ENCODE results near the gene PPID.
"Not testable (repeated sequence)": the region's sequence is repeated elsewhere in the genome, so short reads cannot be mapped to it uniquely, and the experiment has no call there.

Gene PPID

DNA sequence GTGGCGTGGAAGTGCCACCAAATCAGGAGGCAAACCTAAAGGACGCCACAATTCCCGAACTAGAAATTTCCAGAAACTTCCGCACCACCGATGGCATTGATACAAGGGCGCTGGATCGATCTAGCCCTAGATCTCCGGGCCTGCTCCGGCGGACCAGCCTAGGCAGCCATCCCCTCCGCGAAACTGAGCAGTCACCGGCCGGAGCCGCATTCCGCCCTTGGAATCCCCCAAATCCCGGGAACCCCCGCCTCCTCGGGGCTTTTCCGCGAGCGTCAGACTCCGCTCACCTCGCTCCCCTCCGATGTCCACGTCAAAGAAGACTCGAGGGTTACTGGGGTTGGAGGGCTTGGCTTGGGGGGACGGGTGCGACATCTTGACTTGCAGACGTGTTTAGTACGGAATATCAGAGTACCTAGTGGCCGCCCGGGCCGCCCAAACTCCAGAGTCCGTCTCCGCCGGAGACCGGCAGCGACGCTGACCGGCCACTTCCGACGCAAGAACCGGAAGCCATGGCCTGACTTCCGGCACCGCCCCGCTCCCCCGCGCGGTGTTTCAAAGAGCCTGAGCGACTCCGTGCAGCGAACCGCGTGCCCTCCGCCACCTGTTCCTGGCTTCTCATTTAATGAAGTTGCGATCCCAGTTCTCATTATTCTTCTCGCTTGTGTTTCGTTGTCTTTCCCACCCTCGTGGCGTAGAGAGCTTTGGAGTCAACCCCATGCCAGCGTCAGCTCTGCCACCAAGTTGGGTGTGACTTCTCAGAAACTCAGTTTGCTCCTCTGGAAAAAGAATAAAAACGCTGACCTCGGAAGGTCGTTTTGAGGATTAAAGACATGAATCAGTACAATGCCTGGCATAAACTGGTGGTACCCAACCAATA, at the start of gene PPID:
Gene PPID (minus strand): TSS at position 480 of the 877 bp plus-strand sequence. CDS start 108 bp downstream, at position 372.
- peak; percentile 85 to 94 for DNase-seq

DNA sequence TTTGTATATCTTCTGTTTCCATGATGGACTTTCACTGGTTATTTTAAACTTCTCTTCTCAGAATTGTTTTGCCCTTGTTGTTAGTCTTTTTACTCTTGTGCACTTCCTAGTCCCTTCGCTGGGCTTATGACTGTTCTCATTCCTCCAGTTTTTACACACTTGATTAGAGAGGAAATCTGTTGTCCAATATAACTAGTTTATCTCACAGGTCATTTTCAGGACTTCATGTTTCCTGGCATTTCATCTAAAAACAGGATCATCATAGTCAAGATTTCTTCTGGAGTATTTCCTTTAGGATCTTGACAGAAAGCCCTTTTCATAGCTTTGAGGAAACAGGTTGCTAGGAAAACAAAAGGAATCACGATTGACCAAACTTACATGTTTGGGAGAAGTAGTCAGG, 48.6 kb upstream of the PPID start:
- DNase-seq: no peak

DNA sequence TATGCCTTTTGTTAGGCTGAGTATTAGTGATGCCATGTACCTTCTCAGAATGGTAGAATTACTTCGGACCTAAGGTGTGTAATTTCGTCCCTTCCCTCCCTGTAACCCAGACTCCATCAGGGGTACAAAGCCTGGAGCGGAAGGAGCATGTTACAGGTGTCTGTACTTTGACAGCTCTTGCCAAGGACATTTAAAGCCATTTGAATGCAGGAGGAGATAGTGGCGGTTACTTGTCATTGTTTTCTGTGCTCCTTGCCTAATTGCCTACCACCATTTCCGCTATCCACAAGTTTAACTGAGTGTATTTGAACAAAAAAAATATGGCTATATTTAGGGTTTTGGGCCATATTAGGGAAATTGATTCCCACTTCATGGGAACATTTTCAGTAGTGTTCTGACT, 47.5 kb upstream of the PPID start:
- peak in 1 of 2 experiments; percentile 4 for DNase-seq

DNA sequence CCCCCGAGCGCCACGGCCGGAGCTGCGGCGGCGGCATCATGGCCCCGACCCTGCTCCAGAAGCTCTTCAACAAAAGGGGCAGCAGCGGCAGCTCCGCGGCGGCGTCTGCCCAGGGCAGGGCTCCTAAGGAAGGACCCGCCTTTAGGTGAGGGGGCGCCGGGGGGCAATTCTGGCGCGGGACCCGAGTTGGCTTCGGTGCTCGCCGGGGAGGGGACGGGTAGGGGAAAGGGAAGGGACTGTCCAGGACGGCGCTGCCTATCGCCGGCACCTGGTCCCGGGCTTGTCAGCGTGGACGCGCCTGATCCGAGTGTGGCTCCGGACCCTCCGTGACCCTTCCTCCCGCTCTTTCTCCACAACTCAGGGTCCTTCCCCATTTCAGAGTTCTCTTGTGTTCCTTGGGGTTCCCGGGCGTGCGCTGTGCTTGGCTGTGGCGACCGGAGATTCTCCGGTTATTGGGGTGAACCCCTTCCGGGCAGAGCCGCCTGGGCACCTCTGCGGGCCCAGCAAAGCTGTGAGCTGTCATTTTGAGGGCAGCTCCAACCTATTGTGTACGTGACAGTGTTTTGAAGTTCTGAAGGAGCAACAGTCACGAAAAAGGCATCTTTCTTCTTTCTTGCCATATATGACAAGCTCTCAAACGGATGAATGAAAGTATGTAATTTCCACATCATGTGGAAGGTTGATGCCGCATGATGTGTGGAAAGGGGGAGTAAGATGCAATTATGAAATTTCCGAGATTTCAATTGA, 46.2 kb upstream of the PPID start:
- peak in 1 of 2 experiments; percentile 70 for DNase-seq

DNA sequence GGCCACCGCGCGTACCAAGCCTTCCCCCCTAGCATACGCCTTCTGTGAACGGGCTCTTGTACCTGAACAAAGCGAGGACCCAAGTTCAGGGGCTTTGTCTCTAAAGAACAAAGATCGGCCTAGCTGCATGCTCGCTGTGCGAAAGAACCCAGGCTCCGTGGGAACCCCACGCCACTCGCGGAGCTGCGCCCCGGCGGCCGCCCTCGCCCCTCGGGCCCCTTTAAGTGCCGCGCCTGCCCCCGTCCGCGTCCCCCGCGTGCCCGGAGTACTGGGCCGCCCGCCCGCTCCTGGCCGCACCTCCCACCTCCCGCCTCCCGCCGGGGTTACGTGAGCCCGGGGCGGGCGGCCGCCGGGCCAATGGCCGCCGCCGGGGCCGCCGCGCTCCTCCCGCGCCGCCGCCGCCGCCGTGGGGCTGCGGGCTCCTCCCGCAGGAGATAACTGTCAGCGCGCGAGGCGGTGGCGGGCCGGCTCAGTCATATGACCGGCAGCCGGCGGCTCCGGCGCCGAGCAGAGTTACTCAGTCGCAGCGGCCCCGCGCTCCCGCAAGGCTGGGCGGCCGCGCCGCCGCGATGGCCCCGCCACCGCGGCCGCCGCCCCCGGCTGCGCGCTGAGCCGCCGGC, 45.5 kb upstream of the PPID start, which contains the start of gene FNIP2:
Gene FNIP2 (plus strand): TSS at position 472 of the 620 bp plus-strand sequence. CDS start 187 bp downstream, outside the sequence.
- DNase-seq: peak; percentile 44 to 86

DNA sequence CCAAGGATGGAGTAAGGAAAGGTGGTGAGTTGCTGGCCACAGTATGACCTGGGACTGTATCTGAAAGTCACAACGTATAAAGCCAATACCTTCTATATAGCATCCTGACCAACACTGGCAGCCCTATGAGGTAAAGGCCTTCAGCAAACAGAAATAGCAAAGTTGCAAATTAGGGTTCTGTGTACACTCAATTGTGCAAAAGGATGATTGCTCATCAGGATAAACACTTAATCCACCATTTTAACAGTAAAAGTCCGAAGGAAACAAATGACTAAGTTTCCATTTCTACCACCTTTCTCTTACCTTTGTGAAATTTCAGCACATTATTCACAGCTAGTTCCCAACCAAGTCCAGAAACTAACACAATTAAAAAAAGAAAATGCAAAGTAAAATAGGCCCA, 44.3 kb upstream of the PPID start:
- peak in 1 of 2 experiments; percentile 56 for DNase-seq

DNA sequence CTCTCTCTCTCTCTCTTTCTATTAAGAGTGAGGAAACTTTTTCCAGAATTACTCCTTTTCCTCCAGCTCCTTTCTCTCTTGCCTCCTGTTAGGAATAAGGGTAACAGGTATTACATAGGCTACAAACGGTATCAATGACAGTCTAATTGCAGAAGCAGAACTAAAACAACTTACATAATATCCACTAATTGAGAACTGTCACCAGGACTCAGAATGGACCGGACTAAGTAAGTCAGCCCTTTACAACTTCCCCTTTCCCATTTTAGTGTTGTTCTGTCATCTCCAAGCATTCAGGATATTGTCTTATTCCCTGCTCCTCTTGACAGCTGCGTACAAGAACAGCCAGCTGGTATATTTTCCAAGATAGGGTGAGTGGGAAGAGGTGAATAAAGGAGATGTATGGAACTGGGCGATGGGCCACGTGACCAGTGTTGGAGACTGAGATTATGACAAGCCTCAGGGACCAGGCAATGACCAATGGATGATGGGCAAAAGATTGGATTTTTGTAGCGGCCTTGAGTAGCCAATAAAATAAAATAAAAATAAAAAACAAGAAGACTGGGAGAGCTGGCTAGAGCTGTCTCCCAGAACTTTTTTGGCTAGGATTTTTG, 43.3 kb upstream of the PPID start:
- no peak for DNase-seq

DNA sequence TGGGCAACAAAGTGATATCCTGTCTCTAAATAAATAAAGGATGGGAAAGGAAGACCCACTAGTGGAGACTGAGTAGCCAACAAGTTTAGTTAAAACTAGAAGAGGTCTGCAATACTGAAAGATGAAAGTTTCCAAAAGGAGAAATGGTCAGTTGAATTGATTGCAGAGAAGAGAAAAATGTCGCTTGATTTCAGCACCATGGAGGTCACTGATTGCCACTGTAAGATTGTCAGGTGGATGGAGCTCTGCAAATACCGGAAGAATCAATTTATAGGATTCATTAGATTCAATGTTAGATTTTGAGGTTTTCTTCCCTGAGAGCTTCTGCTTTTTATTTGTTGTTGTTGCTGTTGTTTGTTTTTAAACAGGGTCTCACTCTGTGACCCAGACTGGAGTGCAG, 40.3 kb upstream of the PPID start:
- no peak for DNase-seq

DNA sequence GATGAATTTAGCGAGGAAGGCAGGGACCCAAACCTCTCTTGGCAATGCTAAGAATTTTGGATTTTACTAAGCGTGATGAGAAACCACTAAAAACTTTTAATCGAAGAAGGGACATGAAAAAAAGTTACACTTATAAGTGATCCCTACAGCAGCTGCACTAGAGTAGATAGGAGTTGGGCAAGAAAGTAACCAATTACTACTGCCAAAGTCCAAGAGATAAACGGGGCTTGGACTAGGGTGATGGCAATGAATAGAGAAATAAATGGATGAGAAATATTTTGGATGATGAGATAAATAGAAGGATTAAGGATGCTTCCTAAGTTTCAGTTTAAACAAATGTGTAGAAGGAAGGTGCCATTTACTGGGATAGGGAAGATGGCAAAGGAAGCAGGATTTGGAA, 39.4 kb upstream of the PPID start:
- DNase-seq: no peak

DNA sequence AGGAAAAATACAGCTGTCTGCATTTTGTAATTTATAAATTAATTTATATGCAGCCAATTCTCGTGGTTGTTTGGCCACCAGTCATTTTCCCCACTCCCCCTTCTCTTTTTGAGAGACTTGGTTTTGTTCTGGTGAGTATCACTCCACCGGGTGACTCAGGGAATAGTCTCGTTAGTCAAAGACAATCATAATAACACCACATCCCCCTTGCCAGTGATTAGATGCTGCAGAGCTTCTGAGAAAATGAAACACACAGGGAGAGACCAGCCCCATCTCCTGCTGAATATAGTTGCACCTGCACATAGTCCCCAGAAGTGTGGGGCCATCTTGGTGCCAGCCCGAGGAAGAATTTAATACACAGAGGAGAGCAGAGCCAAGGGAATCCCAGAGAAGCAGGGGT, 37.7 kb upstream of the PPID start:
- no peak for DNase-seq

DNA sequence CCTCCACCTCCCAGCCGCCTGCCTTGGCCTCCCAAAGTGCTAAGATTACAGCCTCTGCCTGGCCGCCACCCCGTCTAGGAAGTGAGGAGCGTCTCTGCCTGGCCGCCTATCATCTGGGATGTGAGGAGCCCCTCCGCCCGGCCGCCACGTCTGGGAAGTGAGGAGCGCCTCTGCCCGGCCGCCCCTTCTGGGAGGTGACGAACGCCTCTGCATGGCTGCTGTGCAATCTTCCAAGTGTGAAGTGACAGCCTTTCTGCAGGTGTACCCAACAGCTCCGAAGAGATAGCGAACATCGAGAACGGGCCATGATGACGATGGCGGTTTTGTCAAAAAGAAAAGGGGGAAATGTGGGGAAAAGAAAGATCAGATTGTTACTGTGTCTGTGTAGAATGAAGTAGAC, 36.3 kb upstream of the PPID start:
- DNase-seq: not testable (repeated sequence)

DNA sequence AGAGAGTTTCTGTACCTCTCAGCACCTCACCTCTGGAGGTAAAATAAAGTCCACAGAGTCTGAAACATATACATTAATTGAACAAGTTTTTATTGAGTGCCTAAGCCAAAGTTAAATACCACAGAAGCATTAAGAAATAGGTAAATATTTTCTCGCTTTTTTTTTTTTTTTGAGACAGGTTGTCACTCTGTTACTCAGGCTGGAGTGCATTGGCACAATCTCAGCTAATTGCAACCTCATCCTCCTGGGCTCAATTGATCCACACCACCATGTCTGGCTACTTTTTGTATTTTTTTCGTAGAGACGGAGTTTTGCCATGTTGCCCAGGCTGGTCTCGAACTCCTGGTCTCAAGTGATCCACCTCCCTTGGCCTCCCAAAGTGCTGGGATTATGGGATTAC, 35.5 kb upstream of the PPID start:
- no peak for DNase-seq

DNA sequence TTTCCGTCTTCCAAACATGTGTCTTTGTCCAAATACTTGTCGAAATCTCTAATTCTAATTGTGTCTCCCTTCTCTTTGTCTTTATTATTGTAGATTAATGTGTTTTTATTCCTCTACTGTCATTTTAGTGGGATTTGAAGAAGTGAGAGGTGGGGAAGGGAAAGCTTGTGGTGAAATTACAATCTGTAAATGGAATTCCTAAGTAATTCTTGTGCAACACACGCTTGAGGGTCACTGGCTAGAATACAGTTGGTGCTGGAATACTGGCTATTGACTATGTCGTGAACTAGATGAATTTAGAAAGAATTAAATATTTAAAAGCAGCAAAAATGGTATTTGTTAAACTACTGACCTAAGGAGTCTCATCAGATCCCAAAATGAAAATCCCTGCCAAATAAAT, 34.9 kb upstream of the PPID start:
- no peak for DNase-seq

DNA sequence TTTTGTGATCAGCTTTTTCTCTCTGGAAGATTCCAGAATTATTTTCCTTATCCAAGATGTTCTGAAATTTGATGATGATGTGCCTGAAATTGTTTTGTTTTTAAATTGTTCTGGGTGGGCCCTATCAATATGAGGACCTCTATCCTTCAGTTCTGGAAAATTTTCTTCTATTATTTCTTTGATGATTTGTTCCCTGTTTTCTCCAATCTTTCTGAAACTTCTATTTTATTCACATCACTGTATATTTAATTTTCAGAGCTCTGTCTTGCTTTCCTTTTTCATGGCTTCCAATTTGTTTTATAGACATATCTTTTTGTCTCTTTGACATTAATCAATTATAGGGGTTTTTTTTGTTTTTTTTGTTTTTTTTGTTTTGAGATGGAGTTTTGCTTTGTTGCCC, 33.4 kb upstream of the PPID start:
- DNase-seq: no peak

DNA sequence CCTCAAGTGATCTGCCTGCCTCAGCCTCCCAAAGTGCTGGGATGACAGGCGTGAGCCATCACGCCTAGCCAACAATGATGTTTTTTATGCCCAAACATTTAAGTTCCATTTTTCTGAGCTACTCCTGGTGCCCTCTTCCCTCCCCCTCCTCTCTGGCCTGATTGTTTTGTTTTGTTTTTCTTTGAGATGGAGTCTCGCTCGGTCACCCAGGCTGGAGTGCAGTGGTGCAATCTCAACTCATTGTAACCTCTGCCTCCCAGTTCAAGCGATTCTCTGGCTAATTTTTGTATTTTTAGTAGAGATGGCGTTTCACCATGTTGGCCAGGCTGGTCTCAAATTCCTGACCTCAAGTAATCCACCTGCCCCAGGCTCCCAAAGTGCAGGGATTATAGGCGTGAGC, 32.6 kb upstream of the PPID start:
- DNase-seq: not testable (repeated sequence)

DNA sequence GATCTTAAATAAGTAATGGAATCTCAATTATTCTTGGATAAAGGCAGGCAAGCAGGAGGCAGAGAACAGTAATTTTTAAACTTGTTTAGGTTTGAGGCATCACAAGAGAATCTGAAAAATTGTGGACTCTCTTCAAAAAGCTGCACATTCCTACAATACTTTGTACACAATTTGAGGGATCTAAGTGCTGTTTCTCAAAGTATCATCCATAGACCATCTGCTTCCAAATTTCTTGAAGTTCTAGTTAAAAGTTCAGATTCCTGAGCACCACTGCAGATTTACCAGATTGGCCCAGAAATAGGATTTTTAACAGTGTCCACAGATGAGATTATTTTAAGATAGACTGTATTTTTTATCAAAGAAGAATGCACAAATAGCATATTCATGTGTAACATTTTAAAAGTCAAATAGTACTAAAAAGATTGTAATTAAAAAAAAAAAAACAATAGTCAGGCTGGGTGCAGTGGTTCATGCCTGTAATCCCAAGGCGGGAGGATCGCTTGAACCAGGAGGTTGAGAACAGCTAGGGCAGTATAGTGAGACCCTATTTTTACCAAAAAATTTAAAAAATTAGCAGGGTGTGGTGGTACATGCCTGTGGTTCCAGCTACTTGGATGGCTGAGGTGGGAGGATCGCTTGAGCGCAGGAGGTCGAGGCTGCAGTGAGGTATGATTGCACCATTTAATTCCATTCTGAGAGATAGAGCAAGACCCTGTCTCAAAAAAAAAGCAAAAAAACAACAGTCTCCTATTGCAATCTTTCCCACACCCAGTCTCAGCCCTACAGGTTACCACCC, 31.4 kb upstream of the PPID start:
- DNase-seq: no peak

DNA sequence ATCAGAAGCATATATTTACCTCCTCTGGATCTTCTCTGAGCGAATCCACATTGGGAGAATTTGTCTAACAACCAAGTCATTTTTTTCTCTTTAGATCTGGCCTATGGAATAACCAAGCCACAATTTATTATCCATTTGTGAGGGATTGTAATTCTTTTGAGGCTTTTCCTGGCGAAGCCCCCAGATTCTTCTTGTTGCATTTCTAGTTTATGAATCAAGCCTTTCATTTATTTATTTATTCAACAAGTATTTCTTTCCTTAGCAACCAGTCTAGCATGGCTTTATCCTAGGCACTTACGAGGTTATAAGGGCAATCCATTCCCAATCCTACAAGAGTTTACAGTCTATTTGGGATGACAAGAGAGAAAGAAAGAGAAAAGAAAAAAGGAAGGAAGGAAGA, 27.2 kb upstream of the PPID start:
- DNase-seq: no peak

DNA sequence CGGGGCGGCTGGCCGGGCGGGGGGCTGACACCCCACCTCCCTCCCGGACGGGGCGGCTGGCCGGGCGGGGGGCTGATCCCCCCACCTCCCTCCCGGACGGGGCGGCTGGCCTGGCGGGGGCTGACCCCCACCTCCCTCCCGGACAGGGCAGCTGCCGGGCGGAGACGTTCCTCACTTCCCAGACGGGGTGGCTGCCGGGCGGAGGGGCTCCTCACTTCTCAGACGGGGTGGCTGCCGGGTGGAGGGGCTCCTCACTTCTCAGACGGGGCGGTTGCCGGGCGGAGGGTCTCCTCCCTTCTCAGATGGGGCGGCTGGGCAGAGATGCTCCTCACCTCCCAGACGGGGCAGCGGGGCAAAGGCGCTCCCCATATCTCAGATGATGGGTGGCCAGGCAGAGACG, 23.3 kb upstream of the PPID start:
- not testable (repeated sequence) for DNase-seq

DNA sequence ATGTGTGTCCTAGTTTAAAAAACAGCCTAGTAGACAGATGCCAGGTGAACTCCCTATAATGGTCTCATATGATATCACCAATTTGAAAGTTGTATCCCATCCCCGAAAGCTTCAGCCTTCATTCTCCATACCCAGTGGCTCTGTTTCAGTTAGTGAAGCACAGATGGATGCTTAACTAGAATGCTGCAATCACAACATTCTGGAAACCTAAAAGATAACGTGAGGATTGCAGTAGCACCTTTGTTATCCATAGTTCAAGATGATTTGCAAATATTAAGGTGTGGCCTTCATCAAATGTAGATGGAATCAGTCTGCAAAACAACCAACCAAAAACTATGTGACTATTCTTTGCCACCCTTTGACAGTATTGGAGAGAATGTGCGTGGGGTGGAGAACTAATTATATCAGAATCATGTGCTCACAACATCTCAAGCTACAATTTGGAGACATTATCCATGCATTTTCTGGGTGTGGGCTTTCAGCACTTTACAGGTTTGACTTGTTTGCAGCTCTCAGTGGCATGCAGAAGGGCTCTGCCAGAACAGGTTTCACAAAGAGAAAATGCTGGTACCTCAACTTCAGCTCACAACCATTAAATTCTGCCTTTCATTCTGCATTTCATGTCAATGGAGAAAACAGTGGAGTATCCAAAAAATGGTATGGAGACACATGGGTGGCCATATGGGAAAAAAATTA, 18.3 kb upstream of the PPID start:
- DNase-seq: no peak

DNA sequence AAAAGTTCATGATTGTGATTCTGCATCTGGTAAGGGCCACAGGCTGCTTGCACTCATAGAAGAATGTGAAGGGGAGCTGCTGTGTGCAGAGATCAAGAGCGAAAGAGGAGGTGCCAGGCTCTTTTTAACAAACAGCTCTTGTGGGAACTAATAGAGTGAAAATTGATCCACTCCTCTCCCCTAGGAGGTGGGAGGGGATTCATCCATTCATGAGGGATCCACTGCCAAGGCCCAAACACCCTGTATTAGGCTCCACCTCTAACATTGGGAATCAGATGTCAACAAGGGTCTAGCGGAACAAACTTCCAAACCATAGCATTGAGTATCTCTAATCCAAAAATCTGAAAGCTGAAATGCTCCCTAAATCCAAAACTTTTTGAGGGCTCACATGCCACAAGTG, 16.4 kb upstream of the PPID start:
- DNase-seq: no peak

DNA sequence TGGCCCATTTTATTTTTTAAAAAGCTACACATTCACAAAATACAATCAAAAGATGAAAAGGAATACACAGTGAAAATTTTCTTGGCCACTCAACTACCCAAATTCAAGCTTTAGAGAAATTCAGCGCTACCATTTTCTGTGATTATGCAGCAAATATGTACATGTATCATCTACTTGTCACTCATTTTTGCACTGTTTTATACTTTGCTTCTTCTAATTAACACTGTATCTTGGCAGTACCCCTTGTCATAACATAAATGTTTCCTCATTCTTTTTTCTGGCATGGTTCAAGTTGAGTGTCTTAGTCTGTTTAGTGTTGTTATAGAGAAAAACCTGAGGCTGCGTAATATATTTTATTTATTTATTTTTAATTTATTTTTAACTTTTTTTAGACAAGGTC, 15.7 kb upstream of the PPID start:
- DNase-seq: no peak

Measured in NCI-H526 (cell line).